Amniotic stem cell (primary cell): ENCODE measurements around the gene ISCU.
A peak's percentile ranks its signal among the peaks of the same experiment; 100 is the strongest.

Experiments used
- DNase-seq: peaks from one replicate; lab custom pipeline; 2025; lab: John Stamatoyannopoulos, UW

The ISCU gene

GRCh38 chr12:108603743-108604142, 41.3 kb downstream of the ISCU start:
- DNase-seq = no peak

GRCh38 chr12:108604208-108604941, 42.0 kb downstream of the ISCU start:
- no peak for DNase-seq

- DNase-seq = no peak
Measured at GRCh38 chr12:108605000-108605689, 42.7 kb downstream of the ISCU start.

- no peak for DNase-seq
Measured at GRCh38 chr12:108605690-108606406, 43.5 kb downstream of the ISCU start.

GRCh38 chr12:108606492-108606891, 44.1 kb downstream of the ISCU start:
- DNase-seq = no peak

GRCh38 chr12:108607981-108608600, 45.7 kb downstream of the ISCU start:
- DNase-seq = no peak

GRCh38 chr12:108608616-108609015, 46.2 kb downstream of the ISCU start:
- no peak for DNase-seq

GRCh38 chr12:108609537-108610335, 47.3 kb downstream of the ISCU start:
- peak; percentile 48 for DNase-seq

GRCh38 chr12:108610336-108610815, 48.0 kb downstream of the ISCU start:
- DNase-seq = no peak

GRCh38 chr12:108610856-108611605, 48.6 kb downstream of the ISCU start:
- DNase-seq = no peak

- no peak for DNase-seq
Measured at GRCh38 chr12:108611884-108612415, 49.6 kb downstream of the ISCU start.

GRCh38 chr12:108612788-108613282, 50.4 kb downstream of the ISCU start:
- no peak for DNase-seq

- no peak for DNase-seq
Measured at GRCh38 chr12:108613548-108613947, 51.2 kb downstream of the ISCU start.

GRCh38 chr12:108614041-108614440, 51.6 kb downstream of the ISCU start:
- no peak for DNase-seq

GRCh38 chr12:108614639-108615038, 52.2 kb downstream of the ISCU start:
- DNase-seq = no peak

GRCh38 chr12:108615918-108616317, 53.5 kb downstream of the ISCU start:
- DNase-seq = no peak

GRCh38 chr12:108616359-108616758, 54.0 kb downstream of the ISCU start:
- DNase-seq = no peak

- DNase-seq = no peak
Measured at GRCh38 chr12:108616941-108617858, 54.8 kb downstream of the ISCU start.
